Nephron progenitor cell (in vitro differentiated cells): Measurements from ENCODE around the gene TAPBP.
A peak's percentile ranks its signal among the peaks of the same experiment; 100 is the strongest.

ENCODE experiments used
- DNase-seq: peaks from one replicate; pipeline ENCODE4 v3.0.0; 2021
- H3K27ac Mint-ChIP-seq: 2 replicates; pipeline ENCODE4 v1.8.0; 2021; ENCODE audit warnings: mild to moderate bottlenecking, moderate library complexity, mixed read lengths
- H3K27me3 Mint-ChIP-seq: 2 replicates; pipeline ENCODE4 v1.8.0; 2021; ENCODE audit warnings: mild to moderate bottlenecking, low read depth, mixed read lengths; ENCODE audit not compliant: poor library complexity
- H3K36me3 Mint-ChIP-seq: 2 replicates; pipeline ENCODE4 v1.8.0; 2021; ENCODE audit warnings: low read depth, mixed read lengths
- H3K4me1 Mint-ChIP-seq: 2 replicates; pipeline ENCODE4 v1.8.0; 2021; ENCODE audit warnings: mixed read lengths
- H3K4me3 Mint-ChIP-seq: 2 replicates; pipeline ENCODE4 v1.8.0; 2021; ENCODE audit warnings: mild to moderate bottlenecking, moderate library complexity, mixed read lengths
- H3K9me3 Mint-ChIP-seq: 2 replicates; pipeline ENCODE4 v1.8.0; 2021; ENCODE audit warnings: mild to moderate bottlenecking, moderate library complexity, mixed read lengths
- TF ChIP-seq, protein P1 (sequence below): fragments of 200-600 bp; sonication (generic); IDR thresholded peaks from 2 replicates; pipeline ENCODE4 v1.5.0; 2021; ENCODE audit warnings: antibody characterized with exemption

The TAPBP gene

DNA sequence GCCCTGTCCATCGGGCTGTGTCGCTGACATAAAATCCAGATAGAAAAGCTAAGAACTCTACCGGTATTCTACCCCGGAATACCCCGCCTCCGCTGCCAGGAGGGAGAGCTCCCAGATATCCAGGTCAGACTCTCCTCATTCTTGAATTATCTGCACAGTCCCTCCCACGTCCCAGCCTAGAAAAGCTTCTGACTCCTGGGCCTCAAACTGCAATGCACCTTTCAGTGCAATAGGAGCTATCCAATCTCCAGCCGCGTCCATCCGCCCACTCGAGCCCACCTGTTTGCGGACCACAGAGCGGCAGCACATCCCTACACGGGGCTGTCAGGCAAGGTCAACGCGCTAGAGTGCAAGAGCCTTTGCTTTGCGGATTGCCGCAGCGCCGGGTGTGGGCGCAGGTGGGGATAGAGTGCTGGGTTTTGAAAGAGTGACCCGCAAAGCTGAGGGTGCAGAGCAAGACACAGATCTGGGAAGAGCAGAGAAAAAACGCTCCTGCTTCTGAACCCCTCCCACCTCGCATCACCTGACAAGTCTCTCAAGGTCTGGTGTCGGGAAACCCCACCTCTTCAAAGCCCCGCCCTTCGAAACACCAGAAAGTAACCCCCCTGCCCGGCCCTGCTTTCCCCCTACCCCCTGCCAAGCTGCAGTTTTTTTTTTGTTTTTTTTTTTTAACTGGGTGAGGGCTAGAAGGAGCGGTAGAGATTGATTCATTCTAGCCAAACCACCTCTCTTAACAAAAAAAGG is 1.3 kb downstream of the TAPBP start:
- peaks cover 57% of the 10 kb centered on the region for H3K4me1 Mint-ChIP-seq
- TF ChIP-seq, protein P1, sequence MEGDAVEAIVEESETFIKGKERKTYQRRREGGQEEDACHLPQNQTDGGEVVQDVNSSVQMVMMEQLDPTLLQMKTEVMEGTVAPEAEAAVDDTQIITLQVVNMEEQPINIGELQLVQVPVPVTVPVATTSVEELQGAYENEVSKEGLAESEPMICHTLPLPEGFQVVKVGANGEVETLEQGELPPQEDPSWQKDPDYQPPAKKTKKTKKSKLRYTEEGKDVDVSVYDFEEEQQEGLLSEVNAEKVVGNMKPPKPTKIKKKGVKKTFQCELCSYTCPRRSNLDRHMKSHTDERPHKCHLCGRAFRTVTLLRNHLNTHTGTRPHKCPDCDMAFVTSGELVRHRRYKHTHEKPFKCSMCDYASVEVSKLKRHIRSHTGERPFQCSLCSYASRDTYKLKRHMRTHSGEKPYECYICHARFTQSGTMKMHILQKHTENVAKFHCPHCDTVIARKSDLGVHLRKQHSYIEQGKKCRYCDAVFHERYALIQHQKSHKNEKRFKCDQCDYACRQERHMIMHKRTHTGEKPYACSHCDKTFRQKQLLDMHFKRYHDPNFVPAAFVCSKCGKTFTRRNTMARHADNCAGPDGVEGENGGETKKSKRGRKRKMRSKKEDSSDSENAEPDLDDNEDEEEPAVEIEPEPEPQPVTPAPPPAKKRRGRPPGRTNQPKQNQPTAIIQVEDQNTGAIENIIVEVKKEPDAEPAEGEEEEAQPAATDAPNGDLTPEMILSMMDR, result no peak
- no peaks in the 10 kb centered on the region for H3K36me3 Mint-ChIP-seq
- H3K4me3 Mint-ChIP-seq, result peak overlapping the region; percentile 90
- H3K9me3 Mint-ChIP-seq, result no peaks in the 10 kb centered on the region
- no peak overlapping the region for H3K27ac Mint-ChIP-seq
- DNase-seq, result peak; percentile 49
- H3K27me3 Mint-ChIP-seq, result peaks cover 52% of the 10 kb centered on the region

DNA sequence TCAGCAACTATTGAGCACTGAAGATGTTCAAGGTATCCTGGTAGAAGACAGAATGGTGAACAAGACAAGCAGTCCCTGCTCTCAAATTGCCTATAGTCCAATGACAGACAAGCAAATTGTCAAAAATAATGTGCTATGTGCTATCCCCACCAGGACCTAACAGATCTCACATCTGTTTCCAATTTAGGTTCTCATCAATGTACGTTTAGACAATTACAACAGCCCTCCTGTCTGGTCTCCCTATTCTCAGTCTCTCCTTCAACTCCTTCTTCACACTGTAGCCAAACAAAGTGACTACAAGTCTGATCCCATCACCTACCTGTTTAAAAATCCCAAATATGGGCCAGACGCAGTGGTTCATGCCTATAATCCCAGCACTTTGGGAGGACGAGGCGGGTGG is 7.5 kb downstream of the TAPBP start:
- no peaks in the 10 kb centered on the region for H3K9me3 Mint-ChIP-seq
- H3K36me3 Mint-ChIP-seq, result no peaks in the 10 kb centered on the region
- peaks cover 5% of the 10 kb centered on the region for H3K4me1 Mint-ChIP-seq
- peaks cover 20% of the 10 kb centered on the region for H3K27me3 Mint-ChIP-seq
- no peak overlapping the region for H3K4me3 Mint-ChIP-seq
- DNase-seq, result no peak
- TF ChIP-seq, protein P1, result no peak
- peak overlapping the region; percentile 33 for H3K27ac Mint-ChIP-seq

DNA sequence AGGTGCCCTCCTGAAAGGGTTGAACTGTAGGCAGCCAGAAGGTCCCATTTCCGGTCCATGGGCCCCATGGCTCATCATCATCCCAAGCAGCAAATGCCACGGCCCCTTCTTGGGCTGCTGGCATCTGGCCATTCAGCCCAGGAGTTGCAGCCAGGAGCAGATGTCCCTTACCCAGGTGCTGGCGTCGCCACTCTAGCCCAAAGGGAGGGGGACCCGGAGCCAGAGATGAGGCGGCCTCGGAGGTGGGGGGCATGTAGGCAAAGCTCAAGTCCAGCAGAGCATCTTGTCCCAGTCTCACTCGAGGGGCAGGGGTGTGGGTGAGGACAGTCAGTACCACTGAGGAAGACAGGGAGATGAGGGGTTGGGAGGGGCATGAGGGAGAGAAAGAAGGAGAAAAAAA is 8.8 kb downstream of the TAPBP start:
- peaks cover 7% of the 10 kb centered on the region for H3K27me3 Mint-ChIP-seq
- no peaks in the 10 kb centered on the region for H3K9me3 Mint-ChIP-seq
- no peaks in the 10 kb centered on the region for H3K36me3 Mint-ChIP-seq
- DNase-seq, result no peak
- H3K4me1 Mint-ChIP-seq, result peaks cover 14% of the 10 kb centered on the region
- TF ChIP-seq, protein P1, result no peak
- no peak overlapping the region for H3K4me3 Mint-ChIP-seq
- H3K27ac Mint-ChIP-seq, result no peak overlapping the region

DNA sequence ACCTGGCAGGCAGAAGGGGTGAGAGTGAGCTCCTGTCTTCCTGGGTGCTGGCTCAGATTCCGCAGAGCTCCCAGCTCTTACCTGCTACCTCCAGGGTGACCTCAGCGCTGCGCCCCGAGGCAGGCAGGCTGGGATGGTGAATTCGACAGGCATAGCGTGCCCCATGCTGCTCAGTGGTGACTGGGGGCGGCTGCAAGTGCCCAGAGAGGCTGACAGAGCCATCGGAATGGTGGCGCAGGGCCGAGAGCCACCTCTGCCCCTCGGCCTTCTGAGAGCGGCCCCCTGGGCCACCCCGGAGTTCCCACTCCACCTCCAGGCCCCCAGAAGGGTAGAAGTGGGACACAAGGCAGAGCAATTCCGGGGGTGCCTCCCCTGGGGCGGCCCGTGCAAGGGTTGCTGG is 9.7 kb downstream of the TAPBP start:
- H3K9me3 Mint-ChIP-seq, result no peaks in the 10 kb centered on the region
- H3K4me1 Mint-ChIP-seq, result peaks cover 23% of the 10 kb centered on the region
- TF ChIP-seq, protein P1, result no peak

DNA sequence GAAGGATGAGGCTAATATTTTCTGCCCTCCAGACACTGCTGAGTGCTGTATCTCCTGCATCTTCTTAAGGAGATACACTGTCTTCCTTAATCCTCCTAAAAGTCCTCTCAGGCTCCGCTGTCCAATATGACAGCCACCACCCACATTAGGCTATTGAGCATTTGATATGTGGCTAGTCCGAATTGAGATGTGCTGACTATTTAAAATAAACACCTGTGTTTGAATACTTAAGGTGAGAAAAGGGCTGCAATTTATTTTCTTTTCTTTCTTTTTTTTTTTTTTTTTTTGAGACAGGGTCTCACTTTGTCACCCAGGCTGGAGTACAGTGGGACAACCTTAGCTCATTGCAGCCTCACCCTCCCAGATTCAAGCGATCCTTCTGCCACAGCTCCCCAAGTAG is 12.0 kb downstream of the TAPBP start:
- no peak for DNase-seq
- Mint-ChIP-seq H3K9me3 (no peaks in the 10 kb centered on the region), H3K4me1 (peaks cover 29% of the 10 kb centered on the region), H3K4me3 (peak overlapping the region; percentile 98), H3K27me3 (peaks cover 3% of the 10 kb centered on the region), H3K27ac (no peak overlapping the region), H3K36me3 (no peaks in the 10 kb centered on the region)
- TF ChIP-seq, protein P1, result no peak

More for the DNA sequence above, 9.7 kb downstream of the TAPBP start:
- no peak overlapping the region for H3K4me3 Mint-ChIP-seq
- peaks cover 3% of the 10 kb centered on the region for H3K27me3 Mint-ChIP-seq
- no peaks in the 10 kb centered on the region for H3K36me3 Mint-ChIP-seq
- no peak overlapping the region for H3K27ac Mint-ChIP-seq
- no peak for DNase-seq
